Umbilical cord (tissue), 2 donors: ENCODE results near the gene CIART. TPM values are rescaled to one million over a fixed set of nuclear protein-coding genes. Genes with fewer than 3 reads are reported as not detected.

Source experiments
- DNase-seq: peaks from one replicate; pipeline ENCODE4 v3.0.0-alpha.2; 2015; ENCODE audit warnings: low spot score
- total RNA-seq: library from RNA; depleted of rRNA; stranded (reverse); fragments of >200 nt; gene quantifications from one replicate; pipeline ENCODE4 v1.2.3, GENCODE V29; 2014; ENCODE audit warnings: low replicate concordance; ENCODE audit not compliant: insufficient read depth

The CIART gene
- total RNA-seq, 1 donor from 2014 or later, result 3.4 TPM

- DNase-seq, result no peak
These were observed 21.0 kb upstream of the CIART start for GRCh38 chr1:150261367-150261766.

- no peak for DNase-seq
These were observed 19.7 kb upstream of the CIART start for GRCh38 chr1:150262388-150263320.

GRCh38 chr1:150263549-150263948 lies 18.8 kb upstream of the CIART start:
- DNase-seq, result no peak

- no peak for DNase-seq
These were observed 14.5 kb upstream of the CIART start for GRCh38 chr1:150267896-150268295.

- DNase-seq, result no peak
These were observed 14.0 kb upstream of the CIART start for GRCh38 chr1:150268340-150268704.

GRCh38 chr1:150268705-150269403 lies 13.5 kb upstream of the CIART start, which contains the start of gene APH1A:
Gene APH1A (minus strand): TSS chr1:150269016. CDS start chr1:150268810, 206 bp downstream.
- peak; percentile 99 for DNase-seq

GRCh38 chr1:150269451-150269850 lies 12.9 kb upstream of the CIART start:
- DNase-seq, result no peak

GRCh38 chr1:150271291-150271959 lies 10.9 kb upstream of the CIART start:
- no peak for DNase-seq

GRCh38 chr1:150273311-150273710 lies 9.0 kb upstream of the CIART start:
- peak; percentile 38 for DNase-seq

- no peak for DNase-seq
These were observed 2.1 kb upstream of the CIART start for GRCh38 chr1:150280138-150280707.

- peak; percentile 79 for DNase-seq
These were observed 1.1 kb upstream of the CIART start for GRCh38 chr1:150281221-150281757.

GRCh38 chr1:150282558-150282958 lies 204 bp downstream of the CIART start:
- DNase-seq, result no peak

GRCh38 chr1:150283260-150283659 lies 906 bp downstream of the CIART start:
- no peak for DNase-seq

- no peak for DNase-seq
These were observed 6.0 kb downstream of the CIART start for GRCh38 chr1:150288382-150288781.

- DNase-seq, result no peak
These were observed 6.5 kb downstream of the CIART start for GRCh38 chr1:150288822-150289221.

GRCh38 chr1:150293433-150294253 lies 11.3 kb downstream of the CIART start, which contains the start of gene MRPS21:
Gene MRPS21 (plus strand): TSS chr1:150293861. CDS start chr1:150294367, 506 bp downstream.
- DNase-seq, result peak; percentile 98

GRCh38 chr1:150295476-150295875 lies 13.1 kb downstream of the CIART start:
- no peak for DNase-seq

GRCh38 chr1:150299716-150300115 lies 17.4 kb downstream of the CIART start:
- DNase-seq, result no peak

- no peak for DNase-seq
These were observed 20.0 kb downstream of the CIART start for GRCh38 chr1:150302338-150302737.

GRCh38 chr1:150302902-150303301 lies 20.5 kb downstream of the CIART start:
- no peak for DNase-seq
